ENCODE results near the gene FTHL17. TPM values are rescaled to one million over a fixed set of nuclear protein-coding genes. Genes with fewer than 3 reads are reported as not detected.

FTHL17 gene
- total RNA-seq, 1 donor from 2014 or later = not detected

DNA sequence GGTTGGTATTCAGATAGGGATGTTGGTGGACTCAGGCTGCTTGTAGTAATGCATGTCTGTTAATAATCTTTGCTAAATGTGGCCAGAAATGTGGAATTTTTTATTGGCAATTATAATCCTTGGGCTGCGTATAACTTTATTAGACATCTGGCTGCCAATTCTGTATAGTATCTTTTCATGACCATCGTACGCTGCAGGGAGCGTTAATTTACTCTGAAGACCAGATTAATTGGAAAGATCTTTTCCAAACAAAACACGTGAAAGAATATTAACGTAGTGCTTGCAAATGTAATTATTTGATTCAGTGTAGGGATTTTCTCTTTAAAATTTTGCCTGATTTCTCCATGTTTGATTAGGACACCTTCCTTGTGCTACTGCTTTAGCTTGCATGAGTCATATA is 38.8 kb upstream of the FTHL17 start:
- no peak for DNase-seq (ENCODE audit: low read depth)
- Mint-ChIP-seq H3K27me3 (ENCODE audit: low read depth, unreplicated experiment) (no peaks in the 10 kb centered on the region), H3K4me3 (ENCODE audit: unreplicated experiment) (no peak overlapping the region), H3K27ac (ENCODE audit: unreplicated experiment) (no peak overlapping the region), H3K36me3 (ENCODE audit: low read depth, unreplicated experiment) (no peaks in the 10 kb centered on the region), H3K9me3 (ENCODE audit: unreplicated experiment) (peaks cover 5% of the 10 kb centered on the region), H3K4me1 (ENCODE audit: low read depth, unreplicated experiment) (peaks cover 2% of the 10 kb centered on the region)
- Histone ChIP-seq H3K27ac (ENCODE audit: low read depth, low read length) (no peak overlapping the region), H3K4me1 (ENCODE audit: insufficient read depth, low read length) (no peaks in the 10 kb centered on the region), H3K4me2 (ENCODE audit: low read length) (no peak overlapping the region), H3K27me3 (ENCODE audit: insufficient read depth, low read length) (no peaks in the 10 kb centered on the region), H2AFZ (ENCODE audit: low read depth, low read length) (no peak overlapping the region), H3K36me3 (ENCODE audit: insufficient read depth, low read length) (no peaks in the 10 kb centered on the region), H3K9me3 (ENCODE audit: insufficient read depth, low read depth, low read length) (no peaks in the 10 kb centered on the region), H4K20me1 (ENCODE audit: insufficient read depth, low read length) (no peaks in the 10 kb centered on the region), H3K4me3 (ENCODE audit: insufficient read depth, low read depth, low read length) (no peak overlapping the region), H3K9ac (ENCODE audit: low read length) (no peak overlapping the region), H3K79me2 (ENCODE audit: insufficient read depth, low read length) (no peaks in the 10 kb centered on the region)
- peak; percentile 92 for FAIRE-seq
- no peak for TF ChIP-seq EZH2 (IDR thresholded peaks at IDR 0.05; ENCODE audit: insufficient read depth, low read length)
- TF ChIP-seq, protein P1, sequence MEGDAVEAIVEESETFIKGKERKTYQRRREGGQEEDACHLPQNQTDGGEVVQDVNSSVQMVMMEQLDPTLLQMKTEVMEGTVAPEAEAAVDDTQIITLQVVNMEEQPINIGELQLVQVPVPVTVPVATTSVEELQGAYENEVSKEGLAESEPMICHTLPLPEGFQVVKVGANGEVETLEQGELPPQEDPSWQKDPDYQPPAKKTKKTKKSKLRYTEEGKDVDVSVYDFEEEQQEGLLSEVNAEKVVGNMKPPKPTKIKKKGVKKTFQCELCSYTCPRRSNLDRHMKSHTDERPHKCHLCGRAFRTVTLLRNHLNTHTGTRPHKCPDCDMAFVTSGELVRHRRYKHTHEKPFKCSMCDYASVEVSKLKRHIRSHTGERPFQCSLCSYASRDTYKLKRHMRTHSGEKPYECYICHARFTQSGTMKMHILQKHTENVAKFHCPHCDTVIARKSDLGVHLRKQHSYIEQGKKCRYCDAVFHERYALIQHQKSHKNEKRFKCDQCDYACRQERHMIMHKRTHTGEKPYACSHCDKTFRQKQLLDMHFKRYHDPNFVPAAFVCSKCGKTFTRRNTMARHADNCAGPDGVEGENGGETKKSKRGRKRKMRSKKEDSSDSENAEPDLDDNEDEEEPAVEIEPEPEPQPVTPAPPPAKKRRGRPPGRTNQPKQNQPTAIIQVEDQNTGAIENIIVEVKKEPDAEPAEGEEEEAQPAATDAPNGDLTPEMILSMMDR (IDR thresholded peaks at IDR 0.05; ENCODE audit: insufficient read depth, low read depth, low read length) = no peak

DNA sequence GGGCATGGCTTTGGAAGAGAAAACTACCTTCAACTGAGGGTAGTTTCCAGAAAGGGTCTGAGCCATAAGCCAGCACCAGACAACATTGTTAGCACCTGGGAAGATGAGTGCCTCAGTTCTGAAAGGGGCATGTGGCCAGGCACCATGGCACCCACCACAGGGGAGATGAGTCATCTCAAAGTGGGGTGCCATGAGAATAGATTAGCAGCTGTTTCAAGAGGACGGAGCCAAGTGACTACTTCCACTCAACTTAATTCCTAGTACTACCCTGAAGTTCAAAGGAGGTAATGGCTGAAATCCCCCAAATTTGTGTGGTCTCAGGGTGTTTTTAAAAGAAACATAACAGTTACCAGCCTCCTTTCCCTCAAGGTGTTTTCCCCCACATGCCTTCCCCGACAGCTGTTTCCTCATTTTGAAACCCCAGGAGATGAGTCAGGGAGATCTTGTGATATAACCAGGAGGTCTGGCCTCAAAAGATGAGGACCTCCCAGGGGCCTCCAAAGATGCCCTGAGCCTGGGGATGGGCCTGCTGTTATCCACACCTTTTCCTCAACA is 27.8 kb upstream of the FTHL17 start:
- no peaks in the 10 kb centered on the region for H3K27me3 Mint-ChIP-seq (ENCODE audit: low read depth, unreplicated experiment)
- Histone ChIP-seq H3K4me2 (ENCODE audit: low read length) (no peak overlapping the region), H3K27me3 (ENCODE audit: insufficient read depth, low read length) (no peaks in the 10 kb centered on the region), H4K20me1 (ENCODE audit: insufficient read depth, low read length) (no peaks in the 10 kb centered on the region), H3K79me2 (ENCODE audit: insufficient read depth, low read length) (no peaks in the 10 kb centered on the region), H3K27ac (ENCODE audit: low read depth, low read length) (no peak overlapping the region), H3K4me3 (ENCODE audit: insufficient read depth, low read depth, low read length) (no peak overlapping the region), H3K4me1 (ENCODE audit: insufficient read depth, low read length) (no peaks in the 10 kb centered on the region), H2AFZ (ENCODE audit: low read depth, low read length) (no peak overlapping the region), H3K36me3 (ENCODE audit: insufficient read depth, low read length) (no peaks in the 10 kb centered on the region), H3K9me3 (ENCODE audit: insufficient read depth, low read depth, low read length) (no peaks in the 10 kb centered on the region), H3K9ac (ENCODE audit: low read length) (no peak overlapping the region)
- H3K4me3 Mint-ChIP-seq (ENCODE audit: unreplicated experiment) = no peak overlapping the region
- no peak overlapping the region for H3K27ac Mint-ChIP-seq (ENCODE audit: unreplicated experiment)
- peak; percentile 98 for FAIRE-seq
- no peaks in the 10 kb centered on the region for H3K4me1 Mint-ChIP-seq (ENCODE audit: low read depth, unreplicated experiment)
- DNase-seq (ENCODE audit: low read depth) = no peak
- no peak for TF ChIP-seq EZH2 (IDR thresholded peaks at IDR 0.05; ENCODE audit: insufficient read depth, low read length)
- TF ChIP-seq, protein P1 (IDR thresholded peaks at IDR 0.05; ENCODE audit: insufficient read depth, low read depth, low read length) = no peak
- no peaks in the 10 kb centered on the region for H3K36me3 Mint-ChIP-seq (ENCODE audit: low read depth, unreplicated experiment)
- no peaks in the 10 kb centered on the region for H3K9me3 Mint-ChIP-seq (ENCODE audit: unreplicated experiment)

DNA sequence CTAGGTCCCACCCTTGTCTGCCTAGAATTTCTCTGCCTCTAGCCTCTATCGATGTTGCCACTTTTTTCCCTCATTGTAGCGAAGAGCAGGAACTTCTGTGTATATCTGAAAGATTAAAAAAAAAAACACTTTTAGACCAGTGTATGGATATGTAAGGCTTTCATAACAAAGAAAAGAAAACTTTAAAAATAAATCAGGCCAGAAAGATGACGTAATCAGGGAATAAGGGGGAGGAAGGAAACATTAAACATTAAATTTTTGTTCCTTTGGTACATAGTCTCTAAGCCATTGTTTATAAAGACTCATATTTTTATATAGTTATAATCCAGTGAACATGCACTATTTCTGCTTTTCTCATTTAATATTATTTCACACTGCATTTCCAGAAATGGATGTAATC is 26.2 kb upstream of the FTHL17 start:
- peak; percentile 43 for FAIRE-seq

More for the DNA sequence above, 26.2 kb upstream of the FTHL17 start:
- H3K9me3 ChIP-seq (ENCODE audit: insufficient read depth, low read depth, low read length) = no peaks in the 10 kb centered on the region
- no peak for DNase-seq (ENCODE audit: low read depth)
- H3K79me2 ChIP-seq (ENCODE audit: insufficient read depth, low read length) = no peaks in the 10 kb centered on the region
- no peak overlapping the region for H3K27ac ChIP-seq (ENCODE audit: low read depth, low read length)
- H3K4me2 ChIP-seq (ENCODE audit: low read length) = no peak overlapping the region
- no peaks in the 10 kb centered on the region for H3K4me1 Mint-ChIP-seq (ENCODE audit: low read depth, unreplicated experiment)
- H3K36me3 Mint-ChIP-seq (ENCODE audit: low read depth, unreplicated experiment) = no peaks in the 10 kb centered on the region
- H2AFZ ChIP-seq (ENCODE audit: low read depth, low read length) = no peak overlapping the region
- H3K27ac Mint-ChIP-seq (ENCODE audit: unreplicated experiment) = no peak overlapping the region
- H3K27me3 ChIP-seq (ENCODE audit: insufficient read depth, low read length) = no peaks in the 10 kb centered on the region
- H3K4me3 Mint-ChIP-seq (ENCODE audit: unreplicated experiment) = no peak overlapping the region
- no peak for TF ChIP-seq EZH2 (IDR thresholded peaks at IDR 0.05; ENCODE audit: insufficient read depth, low read length)
- TF ChIP-seq, protein P1 (IDR thresholded peaks at IDR 0.05; ENCODE audit: insufficient read depth, low read depth, low read length) = no peak
- H3K4me3 ChIP-seq (ENCODE audit: insufficient read depth, low read depth, low read length) = no peak overlapping the region
- H3K9ac ChIP-seq (ENCODE audit: low read length) = no peak overlapping the region
- H3K4me1 ChIP-seq (ENCODE audit: insufficient read depth, low read length) = no peaks in the 10 kb centered on the region
- H3K9me3 Mint-ChIP-seq (ENCODE audit: unreplicated experiment) = no peaks in the 10 kb centered on the region
- no peaks in the 10 kb centered on the region for H3K36me3 ChIP-seq (ENCODE audit: insufficient read depth, low read length)
- no peaks in the 10 kb centered on the region for H4K20me1 ChIP-seq (ENCODE audit: insufficient read depth, low read length)
- H3K27me3 Mint-ChIP-seq (ENCODE audit: low read depth, unreplicated experiment) = no peaks in the 10 kb centered on the region
